GM12865 (cell line): ENCODE data around the gene ASCL5.

Source experiments
- DNase-seq: peaks from one replicate; pipeline ENCODE4 v3.0.0; 2010; ENCODE audit warnings: low read depth
- H3K4me3 ChIP-seq: 2 replicates; pipeline ENCODE4 v1.5.1; 2011; ENCODE audit warnings: mild to moderate bottlenecking, low read depth, low read length, control low read depth
- TF ChIP-seq, protein P1 (sequence below): IDR thresholded peaks from 2 replicates; pipeline ENCODE4 v1.5.1; 2011; ENCODE audit warnings: low read length, control low read depth, low read depth, inconsistent platforms; ENCODE audit not compliant: insufficient read depth; ENCODE audit errors: missing control alignments

ASCL5 gene

GRCh38 chr1:201111672-201112071, 15.3 kb downstream of the ASCL5 start:
- no peak for DNase-seq
- no peak overlapping the region for H3K4me3 ChIP-seq
- TF ChIP-seq, protein P1, sequence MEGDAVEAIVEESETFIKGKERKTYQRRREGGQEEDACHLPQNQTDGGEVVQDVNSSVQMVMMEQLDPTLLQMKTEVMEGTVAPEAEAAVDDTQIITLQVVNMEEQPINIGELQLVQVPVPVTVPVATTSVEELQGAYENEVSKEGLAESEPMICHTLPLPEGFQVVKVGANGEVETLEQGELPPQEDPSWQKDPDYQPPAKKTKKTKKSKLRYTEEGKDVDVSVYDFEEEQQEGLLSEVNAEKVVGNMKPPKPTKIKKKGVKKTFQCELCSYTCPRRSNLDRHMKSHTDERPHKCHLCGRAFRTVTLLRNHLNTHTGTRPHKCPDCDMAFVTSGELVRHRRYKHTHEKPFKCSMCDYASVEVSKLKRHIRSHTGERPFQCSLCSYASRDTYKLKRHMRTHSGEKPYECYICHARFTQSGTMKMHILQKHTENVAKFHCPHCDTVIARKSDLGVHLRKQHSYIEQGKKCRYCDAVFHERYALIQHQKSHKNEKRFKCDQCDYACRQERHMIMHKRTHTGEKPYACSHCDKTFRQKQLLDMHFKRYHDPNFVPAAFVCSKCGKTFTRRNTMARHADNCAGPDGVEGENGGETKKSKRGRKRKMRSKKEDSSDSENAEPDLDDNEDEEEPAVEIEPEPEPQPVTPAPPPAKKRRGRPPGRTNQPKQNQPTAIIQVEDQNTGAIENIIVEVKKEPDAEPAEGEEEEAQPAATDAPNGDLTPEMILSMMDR = no peak

- DNase-seq = no peak
- TF ChIP-seq, protein P1 = no peak
- no peak overlapping the region for H3K4me3 ChIP-seq
Observed at GRCh38 chr1:201111156-201111555, 15.8 kb downstream of the ASCL5 start.

- no peak overlapping the region for H3K4me3 ChIP-seq
- TF ChIP-seq, protein P1 = no peak
- DNase-seq = no peak
Observed at GRCh38 chr1:201110616-201111015, 16.4 kb downstream of the ASCL5 start.

DNA sequence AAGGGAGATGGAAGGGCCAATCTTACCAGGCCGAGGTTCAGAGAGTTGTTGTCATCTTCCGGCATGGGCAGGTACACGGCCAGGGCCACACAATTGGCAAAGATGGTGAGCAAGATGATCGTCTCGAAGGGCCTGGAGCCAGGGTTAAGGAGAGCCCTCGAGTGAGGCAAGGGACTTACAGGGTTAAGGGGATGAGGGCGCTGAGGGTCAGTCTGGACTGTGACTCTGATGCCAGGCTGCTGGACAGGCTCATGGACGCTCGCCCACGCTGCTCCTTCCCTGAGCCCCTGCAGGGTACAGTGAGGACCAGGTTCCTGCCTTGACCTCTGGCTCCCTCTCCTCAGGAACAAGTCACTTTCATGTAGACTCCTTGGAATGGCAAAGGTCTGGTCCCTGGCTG, 16.8 kb downstream of the ASCL5 start:
- no peak for DNase-seq
- TF ChIP-seq, protein P1 = no peak
- H3K4me3 ChIP-seq = no peak overlapping the region

GRCh38 chr1:201109651-201110050, 17.3 kb downstream of the ASCL5 start:
- no peak overlapping the region for H3K4me3 ChIP-seq
- TF ChIP-seq, protein P1 = no peak
- no peak for DNase-seq

- peak; percentile 17 for DNase-seq
- H3K4me3 ChIP-seq = no peak overlapping the region
- TF ChIP-seq, protein P1 = no peak
Observed at GRCh38 chr1:201108614-201109013, 18.4 kb downstream of the ASCL5 start.

DNA sequence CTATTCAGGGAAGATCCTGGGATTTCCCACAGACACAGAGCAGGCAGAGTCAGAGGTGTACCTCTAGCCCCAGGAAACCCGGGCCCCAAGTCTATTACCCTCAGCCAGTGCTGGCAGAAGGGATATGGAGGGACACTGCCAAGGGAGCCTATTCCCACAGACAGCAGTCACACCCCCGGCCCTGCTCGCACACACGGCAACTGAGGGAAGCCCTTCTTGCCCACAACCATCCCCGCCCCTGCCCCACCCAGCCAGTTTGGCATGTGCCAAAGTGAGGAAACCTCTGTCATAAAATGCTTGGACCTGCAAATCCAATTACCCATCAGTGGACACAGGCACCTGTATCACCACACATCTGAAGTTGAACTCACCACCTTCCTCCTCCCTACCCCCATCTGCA, 21.3 kb downstream of the ASCL5 start:
- no peak for DNase-seq
- H3K4me3 ChIP-seq = no peak overlapping the region
- TF ChIP-seq, protein P1 = no peak
